OCI-LY7 (cell line): ENCODE measurements around the gene WAS. TPM values are rescaled to one million over a fixed set of nuclear protein-coding genes. Genes with fewer than 3 reads are reported as not detected.

Experiments used
- BruUV-seq: library from RNA; stranded (reverse); fragments of 400-500 nt; replicated peaks from 2 replicates; lab custom pipeline; 2021; lab: Mats Ljungman, UMichigan
- CTCF ChIA-PET: fragments of 300-600 bp; sonication (Branson Sonifier 250); formaldehyde crosslinking; loops from one replicate; lab custom pipeline; 2022; ENCODE audit warnings: antibody characterized with exemption; ENCODE audit not compliant: unreplicated experiment; lab: Charles Lee
- POLR2A ChIA-PET: fragments of 300-600 bp; sonication (Branson Sonifier 250); formaldehyde crosslinking; loops from one replicate; lab custom pipeline; 2022; ENCODE audit warnings: antibody characterized with exemption; lab: Charles Lee
- DNase-seq: peaks from one replicate; pipeline ENCODE4 v3.0.0-alpha.2; 2015; ENCODE audit warnings: low spot score
- H2AFZ ChIP-seq: fragments of 200-600 bp; sonication (generic), shearing (Covaris generic); 2 replicates; pipeline ENCODE4 v1.6.1; 2014; ENCODE audit warnings: mild to moderate bottlenecking, antibody characterized with exemption, low read length, moderate library complexity
- H3K27ac ChIP-seq: fragments of 200-600 bp; sonication (generic); 2 replicates; pipeline ENCODE4 v1.5.1; 2014; ENCODE audit warnings: mixed run types, low read depth, mild to moderate bottlenecking, moderate library complexity, low read length, inconsistent platforms; ENCODE audit not compliant: poor library complexity, severe bottlenecking
- H3K36me3 ChIP-seq: fragments of 200-600 bp; sonication (generic); 2 replicates; pipeline ENCODE4 v1.6.1; 2014; ENCODE audit warnings: mild to moderate bottlenecking, antibody characterized with exemption, low read length, moderate library complexity, mixed read lengths; ENCODE audit not compliant: insufficient read depth
- H3K4me1 ChIP-seq: fragments of 200-600 bp; sonication (generic); 2 replicates; pipeline ENCODE4 v1.5.1; 2014; ENCODE audit warnings: mild to moderate bottlenecking, low read length; ENCODE audit not compliant: insufficient read depth, poor library complexity, severe bottlenecking
- H3K4me2 ChIP-seq: fragments of 200-600 bp; sonication (generic); 2 replicates; pipeline ENCODE4 v1.6.1; 2014; ENCODE audit warnings: mild to moderate bottlenecking, low read length
- H3K4me3 ChIP-seq: fragments of 200-600 bp; sonication (generic); 2 replicates; pipeline ENCODE4 v1.5.1; 2014; ENCODE audit warnings: mild to moderate bottlenecking, low read depth, low read length; ENCODE audit not compliant: poor library complexity, severe bottlenecking
- H3K79me2 ChIP-seq: fragments of 200-600 bp; sonication (generic); 2 replicates; pipeline ENCODE4 v1.6.1; 2016; ENCODE audit warnings: low read depth, mild to moderate bottlenecking, low read length, moderate library complexity, mixed read lengths; ENCODE audit not compliant: insufficient read depth
- H3K9me2 ChIP-seq: fragments of 200-600 bp; sonication (generic); 2 replicates; pipeline ENCODE4 v1.6.1; 2016; ENCODE audit warnings: mild to moderate bottlenecking, low read length, mixed read lengths; ENCODE audit not compliant: insufficient read depth
- H3K9me3 ChIP-seq: fragments of 200-600 bp; sonication (generic); 2 replicates; pipeline ENCODE4 v1.6.1; 2014; ENCODE audit warnings: mild to moderate bottlenecking, mixed run types, low read length, mixed read lengths
- H4K20me1 ChIP-seq: fragments of 200-600 bp; sonication (generic); 2 replicates; pipeline ENCODE4 v1.6.1; 2014; ENCODE audit warnings: mild to moderate bottlenecking, antibody characterized with exemption, low read length, moderate library complexity, mixed read lengths; ENCODE audit not compliant: insufficient read depth
- CTCF ChIP-seq: fragments of 200-600 bp; sonication (generic); conservative IDR thresholded peaks from 2 replicates; pipeline ENCODE4 v1.5.1; 2014; ENCODE audit warnings: mild to moderate bottlenecking, antibody characterized with exemption, low read length, moderate library complexity, mixed read lengths
- EZH2phosphoT487 ChIP-seq: fragments of 200-600 bp; sonication (generic); IDR thresholded peaks from 2 replicates; pipeline ENCODE4 v1.6.1; 2018; ENCODE audit warnings: low read depth, borderline replicate concordance, mild to moderate bottlenecking, mixed run types, antibody characterized with exemption, low read length, moderate library complexity, mixed read lengths
- intact Hi-C: fragments of 100-400 bp; cut with micrococcal nuclease; formaldehyde crosslinking; loops from one replicate; pipeline ENCODE4 v1.10.0; 2022; ENCODE audit not compliant: unreplicated experiment
- total RNA-seq, 2 experiments: library from RNA; depleted of rRNA in 1 of 2; stranded (reverse); fragments of >200 nt in 1 of 2; shearing (Covaris generic) in 1 of 2; gene quantifications; 2 replicates each; pipeline ENCODE4 v1.2.3, GENCODE V29; 2014 to 2022

The WAS gene
- total RNA-seq, 2 experiments from 2014 or later, result 43.9 to 87.0 TPM

- H3K9me2 ChIP-seq, result no peaks in the 10 kb centered on the region
- H3K4me2 ChIP-seq, result no peak overlapping the region
- TF ChIP-seq CTCF (no peak), EZH2phosphoT487 (no peak)
- no peaks in the 10 kb centered on the region for H3K9me3 ChIP-seq
- H3K4me3 ChIP-seq, result no peak overlapping the region
- H2AFZ ChIP-seq, result no peak overlapping the region
- intact Hi-C loops, result no loop called here
- no peaks in the 10 kb centered on the region for H3K79me2 ChIP-seq
- DNase-seq, result no peak
- no peaks in the 10 kb centered on the region; the same call in 1 of the 2 replicates for H3K36me3 ChIP-seq
- ChIA-PET CTCF (no interaction called here), POLR2A (interaction anchor here (0.6 to 1.2 kb wide), 3 partner anchors 9 to 143 kb away, joined by 3 to 4 read pairs (median 3); partner anchors contain the start of gene WAS)
- no TSS peak for BruUV-seq
- no peak overlapping the region for H3K27ac ChIP-seq
- peaks cover 38% of the 10 kb centered on the region for H3K4me1 ChIP-seq
- H4K20me1 ChIP-seq, result no peaks in the 10 kb centered on the region
These were observed 20.4 kb upstream of the WAS start for GRCh38 chrX:48663241-48663640.

GRCh38 chrX:48664156-48664555 is 19.4 kb upstream of the WAS start:
- H3K4me2 ChIP-seq, result no peak overlapping the region
- H3K27ac ChIP-seq, result peak overlapping the region; percentile 28
- intact Hi-C loops, result no loop called here
- H4K20me1 ChIP-seq, result no peaks in the 10 kb centered on the region
- CTCF ChIA-PET, result no interaction called here
- H3K9me2 ChIP-seq, result no peaks in the 10 kb centered on the region
- H3K36me3 ChIP-seq, result no peaks in the 10 kb centered on the region; the same call in 1 of the 2 replicates
- TF ChIP-seq CTCF (no peak), EZH2phosphoT487 (no peak)
- no peaks in the 10 kb centered on the region for H3K79me2 ChIP-seq
- no TSS peak for BruUV-seq
- H3K4me1 ChIP-seq, result peaks cover 39% of the 10 kb centered on the region
- no peak for DNase-seq
- no peak overlapping the region for H2AFZ ChIP-seq
- no peaks in the 10 kb centered on the region for H3K9me3 ChIP-seq
- H3K4me3 ChIP-seq, result no peak overlapping the region
- POLR2A ChIA-PET, result interaction anchor here (1.2 kb wide), 1 partner anchor 19 kb away, joined by 3 read pairs; the partner anchor contains the start of gene WAS

GRCh38 chrX:48665991-48666390 is 17.6 kb upstream of the WAS start:
- Histone ChIP-seq H3K9me3 (no peaks in the 10 kb centered on the region), H3K27ac (no peak overlapping the region), H3K79me2 (no peaks in the 10 kb centered on the region), H3K4me1 (peaks cover 49% of the 10 kb centered on the region), H3K4me2 (no peak overlapping the region), H3K36me3 (no peaks in the 10 kb centered on the region; the same call in 1 of the 2 replicates), H3K4me3 (no peak overlapping the region), H3K9me2 (no peaks in the 10 kb centered on the region), H2AFZ (0 out of 2 replicates have a peak overlapping the region, but pooled peaks have one; percentile 23), H4K20me1 (no peaks in the 10 kb centered on the region)
- no TSS peak for BruUV-seq
- no peak for DNase-seq
- intact Hi-C loops, result no loop called here
- TF ChIP-seq EZH2phosphoT487 (no peak), CTCF (no peak)
- ChIA-PET CTCF (no interaction called here), POLR2A (interaction anchor here (0.7 kb wide), 1 partner anchor 94 kb away, joined by 7 read pairs; no protein-coding TSS in a partner anchor)
